ENCODE data around the gene COA1.

COA1 gene

GRCh38 chr7:43758822-43759683 lies 29.7 kb upstream of the COA1 start:
- in situ Hi-C loops (cut with MboI; ENCODE audit: low pct_unique_long_range_greater_than_20kb, low sequenced_read_pairs): no loop called here
- peak; percentile 48 for DNase-seq

DNA sequence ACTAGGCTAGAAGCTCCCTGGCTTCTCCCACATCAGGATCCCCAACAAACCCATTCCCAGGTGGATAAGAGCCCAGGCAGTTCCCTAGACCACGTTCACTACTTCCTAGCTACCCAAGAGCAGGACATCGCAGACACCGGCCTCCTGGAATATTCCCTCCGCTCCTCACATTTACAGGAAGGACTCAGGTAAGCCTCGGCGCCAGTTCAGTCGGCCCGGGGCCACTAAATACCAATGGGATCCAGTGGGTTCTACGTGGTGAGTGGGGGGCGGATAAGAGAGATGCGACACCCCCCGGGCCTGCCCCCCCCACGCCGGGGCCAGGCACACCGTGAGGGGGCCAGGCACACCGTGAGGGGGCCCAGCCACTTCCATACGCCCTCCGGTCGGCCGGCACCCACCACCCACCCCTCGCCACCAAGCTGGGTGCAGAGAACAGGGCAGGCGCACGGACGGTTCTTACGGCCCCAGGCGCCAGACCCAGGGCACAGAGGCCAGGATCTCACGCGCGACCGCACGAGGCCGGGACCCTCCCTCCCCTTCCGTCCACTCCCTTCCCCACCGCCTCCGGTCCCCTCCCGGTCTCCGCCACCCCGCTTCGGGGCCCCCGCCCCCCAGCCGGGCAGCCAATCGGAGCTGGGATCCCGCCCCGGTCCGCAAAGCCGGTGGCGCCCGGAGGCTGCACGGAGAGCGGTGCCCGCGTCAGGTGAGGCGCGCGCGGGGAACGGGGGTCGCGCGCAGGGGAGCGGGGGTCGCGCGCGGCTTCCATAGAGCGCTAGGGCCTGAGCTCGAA lies 28.9 kb upstream of the COA1 start, which contains the start of gene BLVRA:
TSS of gene BLVRA (plus strand) at position 652 of the 793 bp plus-strand sequence. CDS start 12,479 bp downstream, outside the sequence.
- in situ Hi-C loops (cut with MboI; ENCODE audit: low pct_unique_long_range_greater_than_20kb, low sequenced_read_pairs): no loop called here
- DNase-seq: peak; percentile 28

DNA sequence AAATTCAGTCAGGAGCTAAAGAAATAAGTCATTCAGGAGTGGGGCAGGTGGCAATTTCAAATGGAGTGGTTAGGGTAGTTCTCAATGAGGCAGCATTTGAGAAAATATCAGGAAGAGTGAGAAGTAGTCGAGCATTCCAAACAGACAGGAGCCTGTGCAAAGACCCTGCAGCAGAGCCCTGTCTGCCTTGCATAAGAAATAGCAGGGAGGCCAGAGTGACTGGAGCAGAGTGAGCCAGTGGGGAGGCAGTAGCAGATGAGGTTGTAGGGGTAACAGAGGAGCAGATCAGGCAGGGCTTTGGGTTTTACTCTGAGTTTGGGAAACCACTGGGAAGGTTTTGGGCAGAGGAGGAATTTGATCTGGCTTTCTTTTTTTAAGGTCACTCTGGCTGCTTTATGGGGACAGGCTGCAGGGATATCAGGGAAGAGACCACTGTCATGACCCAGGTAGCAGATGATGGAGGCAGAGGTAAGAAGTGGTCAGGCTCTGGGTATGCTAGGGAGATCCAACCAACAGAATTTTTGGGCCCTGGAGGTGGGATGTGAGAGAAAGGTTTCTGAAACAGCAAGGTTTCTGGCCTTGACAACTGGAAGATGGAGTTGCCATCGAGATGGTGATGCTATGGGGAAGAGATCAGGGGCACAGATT lies 27.9 kb upstream of the COA1 start:
- in situ Hi-C loops (cut with MboI; ENCODE audit: low pct_unique_long_range_greater_than_20kb, low sequenced_read_pairs): no loop called here
- DNase-seq: no peak

DNA sequence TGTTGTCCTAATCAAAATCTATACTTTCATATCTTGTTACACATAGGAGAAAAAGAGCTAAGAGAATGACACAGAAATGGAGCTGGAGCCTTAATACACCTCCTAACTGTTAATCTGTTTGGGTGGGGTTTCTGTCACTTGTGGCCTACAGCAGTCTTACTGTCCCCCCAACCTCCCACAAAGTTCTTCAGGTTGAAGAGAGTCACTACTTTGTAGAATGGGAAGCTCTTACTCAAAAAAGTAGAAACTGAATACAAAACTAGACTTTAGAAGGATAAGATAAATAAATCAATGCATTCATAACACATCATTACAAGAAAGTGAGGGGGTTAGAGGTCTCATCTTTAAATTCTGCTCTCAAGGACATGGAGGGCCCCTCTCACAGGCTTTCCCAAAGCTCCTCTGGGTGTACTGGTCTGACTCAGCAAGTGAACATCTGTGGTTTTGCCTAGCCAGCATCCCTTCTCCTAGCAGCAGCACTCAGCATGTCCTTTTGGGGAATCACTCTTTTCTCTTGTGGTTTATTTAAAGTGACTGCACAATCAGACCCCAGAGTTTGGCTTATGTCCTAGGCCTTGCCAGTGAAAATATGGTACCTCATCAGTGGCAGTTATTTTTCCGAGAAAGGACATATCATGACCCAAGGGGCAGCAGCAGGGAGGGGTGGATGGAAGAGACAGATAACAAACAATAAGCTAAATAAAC lies 27.2 kb upstream of the COA1 start:
- DNase-seq: no peak
- in situ Hi-C loops (cut with MboI; ENCODE audit: low pct_unique_long_range_greater_than_20kb, low sequenced_read_pairs): no loop called here

DNA sequence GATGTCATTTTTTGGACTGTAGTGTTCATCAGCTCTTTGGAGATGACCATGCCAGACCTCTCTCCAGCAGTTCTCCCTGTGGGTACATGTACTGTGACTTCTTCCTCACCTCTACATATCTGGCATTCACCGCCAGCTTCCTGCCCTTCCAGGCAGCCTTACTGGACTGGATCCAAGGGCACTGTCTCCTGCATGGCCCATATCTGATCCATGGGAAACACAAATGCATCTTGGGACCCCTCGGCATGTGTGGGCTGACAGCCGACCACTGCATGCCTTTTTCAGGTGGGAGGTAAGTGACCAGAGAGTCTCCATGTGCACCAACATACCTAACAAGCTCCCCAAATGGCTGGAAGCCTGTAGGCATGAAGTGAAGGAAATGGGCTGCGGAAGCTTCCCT lies 25.3 kb upstream of the COA1 start:
- in situ Hi-C loops (cut with MboI; ENCODE audit: low pct_unique_long_range_greater_than_20kb, low sequenced_read_pairs): no loop called here
- no peak for DNase-seq

GRCh38 chr7:43753843-43754242 lies 24.5 kb upstream of the COA1 start:
- in situ Hi-C loops (cut with MboI; ENCODE audit: low pct_unique_long_range_greater_than_20kb, low sequenced_read_pairs): no loop called here
- no peak for DNase-seq

DNA sequence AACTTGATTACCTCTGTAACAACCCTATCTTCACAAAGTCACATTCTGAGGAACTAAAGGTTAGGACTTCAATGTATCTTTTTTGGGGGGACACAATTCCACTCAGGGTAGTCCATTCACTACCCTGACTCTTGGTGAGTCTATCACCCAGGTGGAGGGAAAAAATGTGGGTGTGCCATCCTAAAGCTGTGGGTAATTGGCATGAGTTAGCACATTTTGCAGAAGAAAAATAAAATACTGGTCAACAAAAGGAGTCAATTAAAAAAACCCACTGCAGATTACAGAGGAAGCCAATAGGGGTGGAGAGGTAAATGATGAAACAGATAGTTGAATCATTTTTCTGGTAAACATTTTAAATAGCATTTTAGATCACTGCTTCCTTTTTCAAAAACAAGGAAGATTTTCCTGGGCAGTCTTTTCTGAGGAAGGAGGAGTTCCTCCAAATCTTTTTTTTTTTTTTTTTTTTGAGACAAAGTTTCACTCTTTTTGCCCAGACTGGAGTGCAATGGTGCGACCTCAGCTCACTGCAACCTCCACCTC lies 24.0 kb upstream of the COA1 start:
- in situ Hi-C loops (cut with MboI; ENCODE audit: low pct_unique_long_range_greater_than_20kb, low sequenced_read_pairs): no loop called here
- DNase-seq: no peak

- in situ Hi-C loops (cut with MboI; ENCODE audit: low pct_unique_long_range_greater_than_20kb, low sequenced_read_pairs): no loop called here
- DNase-seq: no peak
Measured at GRCh38 chr7:43752411-43752810, 23.1 kb upstream of the COA1 start.

DNA sequence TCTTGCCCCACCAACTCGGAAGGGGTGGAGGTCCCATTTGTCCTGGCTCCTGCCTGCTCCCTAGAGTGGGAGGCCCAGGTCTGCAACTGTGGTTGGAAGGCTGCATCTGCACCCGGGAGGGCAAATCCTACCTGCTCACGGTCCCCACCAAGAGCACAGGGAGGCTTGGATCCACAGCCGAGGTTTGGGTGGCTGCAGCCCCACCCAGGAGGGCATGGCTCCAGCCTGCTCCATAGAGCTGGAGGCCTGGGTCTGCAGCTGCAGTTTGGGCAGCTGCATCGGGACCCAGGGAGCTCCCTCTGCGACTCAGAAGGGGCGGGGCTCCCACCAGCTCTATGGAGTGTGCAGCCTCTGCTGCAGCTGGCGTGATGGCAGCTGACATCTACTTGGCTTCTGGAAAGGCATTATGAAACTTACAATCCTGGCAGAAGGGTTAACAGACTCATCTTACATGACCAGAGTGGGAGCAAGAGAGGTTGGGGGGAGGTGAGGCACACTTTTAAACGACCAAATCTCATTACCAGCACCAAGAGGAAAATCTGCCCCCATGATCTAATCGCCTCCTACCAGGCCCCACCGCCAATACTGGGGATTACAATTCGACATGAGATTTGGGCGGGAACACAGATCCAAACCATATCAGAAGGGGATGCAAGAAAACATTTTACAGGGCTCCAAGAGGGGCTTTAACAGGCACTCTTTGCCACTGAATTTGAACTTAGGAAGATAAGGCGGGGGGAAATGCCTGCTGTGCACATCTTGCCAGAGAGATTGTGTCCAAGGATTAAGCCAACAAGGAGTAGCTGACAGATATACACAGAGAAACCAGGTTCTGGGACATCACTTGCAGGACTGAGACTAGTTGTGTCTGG lies 20.9 kb upstream of the COA1 start:
- no peak for DNase-seq
- in situ Hi-C loops (cut with MboI; ENCODE audit: low pct_unique_long_range_greater_than_20kb, low sequenced_read_pairs): no loop called here

DNA sequence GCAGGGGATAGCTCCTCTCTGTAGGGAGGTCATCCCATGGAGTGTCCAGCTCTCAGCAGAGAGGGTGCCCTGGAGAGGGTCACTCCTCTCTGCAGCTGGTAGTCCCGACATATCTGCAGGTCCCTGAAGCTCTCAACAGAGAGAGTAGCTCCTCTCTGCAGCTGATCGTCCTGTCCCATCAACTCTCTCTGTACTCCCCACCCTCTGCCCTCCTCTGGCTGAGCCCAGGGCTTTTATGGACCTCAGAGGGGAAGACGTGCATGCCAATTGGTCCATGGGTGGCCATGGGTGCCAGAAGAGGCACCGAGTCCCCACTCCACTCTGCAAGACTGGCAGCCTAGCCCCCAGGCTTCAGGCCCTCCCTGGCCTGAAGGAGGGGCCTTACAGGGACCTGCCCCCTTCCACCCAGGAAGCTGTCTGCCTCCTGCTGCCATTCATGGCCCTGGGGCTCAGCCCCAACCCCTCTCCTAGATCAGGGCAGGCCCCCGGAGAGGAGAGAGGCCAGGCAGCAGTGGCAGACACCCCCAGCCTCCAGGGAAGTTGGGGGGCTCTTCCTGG lies 20.1 kb upstream of the COA1 start:
- in situ Hi-C loops (cut with MboI; ENCODE audit: low pct_unique_long_range_greater_than_20kb, low sequenced_read_pairs): no loop called here

GRCh38 chr7:43747328-43748105 lies 18.2 kb upstream of the COA1 start:
- in situ Hi-C loops (cut with MboI; ENCODE audit: low pct_unique_long_range_greater_than_20kb, low sequenced_read_pairs): no loop called here
- DNase-seq: no peak

More for the DNA sequence above, 20.1 kb upstream of the COA1 start:
- no peak for DNase-seq

- in situ Hi-C loops (cut with MboI; ENCODE audit: low pct_unique_long_range_greater_than_20kb, low sequenced_read_pairs): no loop called here
- no peak for DNase-seq
Measured at GRCh38 chr7:43742692-43743091, 13.4 kb upstream of the COA1 start.

GRCh38 chr7:43737467-43738127 lies 8.3 kb upstream of the COA1 start:
- no peak for DNase-seq
- in situ Hi-C loops (cut with MboI; ENCODE audit: low pct_unique_long_range_greater_than_20kb, low sequenced_read_pairs): no loop called here

DNA sequence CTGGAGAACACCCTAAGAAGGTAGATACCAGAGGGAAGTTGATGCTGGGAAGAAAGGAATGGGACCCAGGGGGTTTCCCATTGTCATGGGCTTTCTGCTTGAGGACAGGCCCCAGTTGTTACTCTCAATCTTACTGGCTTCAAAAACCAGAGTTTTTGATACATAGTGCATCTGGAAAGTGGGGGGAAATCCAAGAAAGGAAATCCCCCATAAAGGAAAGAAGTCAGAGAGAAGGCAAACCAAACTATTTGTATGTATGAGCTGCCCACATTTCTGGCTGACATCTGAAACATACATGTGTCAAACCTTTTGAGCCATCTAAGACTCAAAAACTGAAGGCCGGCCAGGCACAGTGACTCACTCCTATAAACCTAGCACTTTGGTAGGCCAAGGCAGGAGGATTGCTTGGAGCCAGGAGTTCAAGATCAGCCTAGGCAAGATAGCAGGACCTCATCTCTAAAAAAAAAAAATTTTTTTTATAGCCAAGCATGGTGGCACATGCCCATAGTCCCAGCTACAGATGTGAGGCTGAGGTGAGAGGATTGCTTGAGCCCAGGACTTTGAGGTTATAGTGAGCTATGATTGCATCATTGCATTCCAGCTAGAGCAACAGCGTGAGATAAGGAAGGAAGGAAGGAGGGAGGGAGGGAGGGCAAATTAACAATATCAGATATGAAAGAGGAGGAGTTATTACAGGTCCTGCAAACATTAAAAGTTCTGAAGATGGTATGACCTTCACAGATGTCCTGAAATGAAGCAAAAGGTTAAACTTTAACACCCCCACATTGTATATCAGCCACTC lies 6.7 kb upstream of the COA1 start:
- peak; percentile 51 for DNase-seq

GRCh38 chr7:43735403-43735801 lies 6.1 kb upstream of the COA1 start:
- in situ Hi-C loops (cut with MboI; ENCODE audit: low pct_unique_long_range_greater_than_20kb, low sequenced_read_pairs): no loop called here
- DNase-seq: no peak

More for the DNA sequence above, 6.7 kb upstream of the COA1 start:
- in situ Hi-C loops (cut with MboI; ENCODE audit: low pct_unique_long_range_greater_than_20kb, low sequenced_read_pairs): no loop called here
